ENCODE results near the gene MS4A15.

DNA sequence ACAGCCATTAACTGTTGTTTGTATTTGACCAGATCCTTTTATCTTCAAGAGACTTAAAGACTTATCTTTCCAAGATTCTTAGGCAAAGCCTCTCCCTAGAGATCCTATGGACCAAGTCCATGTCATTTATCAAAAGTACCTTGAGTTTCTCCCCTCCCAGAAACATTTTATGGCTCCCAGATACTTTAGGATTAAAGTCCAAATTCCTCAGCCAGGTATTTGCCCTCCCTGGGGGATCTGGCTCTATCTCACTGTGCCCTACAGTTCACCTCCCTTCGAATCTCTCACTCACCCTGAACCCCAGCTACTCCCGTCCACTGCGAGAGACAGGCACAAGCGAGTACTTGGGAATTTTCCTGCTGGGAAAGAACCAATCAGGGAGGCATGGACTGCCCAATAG, 45.4 kb upstream of the MS4A15 start:
- TF ChIP-seq CTCF (IDR thresholded peaks at IDR 0.05 in 8 of 11, conservative IDR thresholded peaks at IDR 0.05 in 3 of 11) (no peak), POLR2AphosphoS5 (IDR thresholded peaks at IDR 0.05) (no peak)
